Neural progenitor cell (in vitro differentiated cells): Measurements from ENCODE around the gene SLC25A6.

Experiments used
- CTCF ChIP-seq: fragments of 200-600 bp; sonication (generic); IDR thresholded peaks from 2 replicates; pipeline ENCODE4 v1.5.1; 2017; ENCODE audit warnings: antibody characterized with exemption, mild to moderate bottlenecking
- EZH2 ChIP-seq: fragments of 200-600 bp; sonication (generic); IDR thresholded peaks from 2 replicates; pipeline ENCODE4 v1.6.1; 2017; ENCODE audit warnings: antibody characterized with exemption, mild to moderate bottlenecking, moderate library complexity

GRCh38 chrX:1430451-1430850 is 38.5 kb upstream of the SLC25A6 start:
- TF ChIP-seq CTCF (no peak), EZH2 (no peak)
